ENCODE data around the gene TTPAL.

TTPAL gene

DNA sequence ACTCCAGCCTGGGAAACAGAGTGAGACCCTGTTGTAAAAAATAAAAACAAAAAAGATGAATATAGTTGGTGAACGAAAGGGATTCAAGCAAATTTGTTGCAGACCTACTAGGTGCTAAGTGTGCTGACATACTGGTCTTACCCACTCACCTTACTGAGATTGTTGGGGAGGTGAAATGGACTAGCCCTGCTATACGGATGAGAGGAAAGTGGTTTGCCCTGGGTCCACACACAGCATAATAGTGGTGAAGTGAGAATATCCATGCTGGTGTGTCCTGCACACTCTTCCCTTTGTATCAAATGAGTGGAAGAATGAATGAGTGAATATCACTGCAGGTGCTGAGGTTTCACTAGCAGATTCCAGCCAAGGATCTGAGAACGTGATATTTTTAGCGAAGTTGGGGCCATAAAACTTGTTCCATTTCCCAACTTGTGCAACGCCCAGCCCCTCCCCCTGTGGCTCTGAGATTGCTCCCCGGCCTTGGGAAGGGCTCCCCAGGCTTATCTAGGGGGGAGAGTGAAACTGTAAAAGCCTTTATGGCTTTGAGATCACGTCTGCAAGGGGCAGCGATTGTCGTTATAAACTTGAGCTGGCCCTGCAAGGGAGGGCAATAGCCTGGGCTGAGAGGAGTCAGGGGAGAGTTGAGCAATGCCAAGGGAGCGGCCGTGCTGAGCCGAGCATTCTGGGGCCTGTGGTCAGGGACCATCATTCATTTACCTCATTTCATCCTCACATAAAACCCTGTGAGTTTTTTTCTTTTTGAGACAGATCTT lies 33.2 kb upstream of the TTPAL start:
- DNase-seq (ENCODE audit: low read depth), result no peak

DNA sequence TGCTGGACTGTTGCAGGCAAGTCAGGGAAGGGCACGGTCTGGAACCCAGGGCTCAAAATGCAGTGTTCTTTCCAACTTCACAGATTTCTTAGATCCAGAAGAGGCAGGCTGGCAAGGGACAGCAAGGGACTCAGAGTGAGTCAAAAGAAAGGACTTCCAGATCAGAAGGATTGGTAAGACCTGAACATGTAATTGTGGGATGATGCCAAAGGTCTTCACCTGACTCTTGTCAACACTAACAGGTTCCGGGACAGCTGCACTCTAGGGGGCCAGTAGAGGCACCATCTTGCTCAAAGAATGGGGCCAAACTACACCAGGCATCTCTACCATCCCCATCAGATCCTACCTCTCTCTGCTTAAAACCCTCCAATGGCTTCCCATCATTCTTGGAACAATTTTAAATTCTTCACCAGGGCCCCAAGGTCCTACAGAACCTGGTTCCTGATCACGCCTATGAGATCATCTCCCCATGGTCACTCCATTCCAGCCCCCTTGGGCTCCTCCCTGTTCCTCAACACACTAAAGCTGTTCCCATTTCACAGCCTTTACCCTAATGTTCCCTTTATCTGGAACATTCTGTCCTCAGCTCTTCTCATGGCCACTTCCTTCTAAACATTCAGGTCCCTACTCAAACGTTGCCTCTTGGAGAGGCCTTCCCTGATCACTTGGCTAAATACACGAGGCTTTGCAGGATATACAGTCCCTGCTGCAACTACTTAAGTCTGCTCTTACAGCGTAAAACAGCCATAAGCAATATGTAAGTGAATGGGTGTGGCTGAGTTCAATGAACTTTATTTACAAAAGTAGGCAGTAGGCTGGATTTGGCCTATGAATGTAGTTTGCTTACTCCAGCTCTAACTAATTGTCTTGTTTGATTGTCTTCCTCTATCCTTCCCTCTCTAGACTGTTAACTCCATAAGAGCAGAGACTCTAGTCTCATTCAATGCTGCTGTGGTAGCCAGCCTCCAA lies 29.6 kb upstream of the TTPAL start:
- no peak for DNase-seq (ENCODE audit: low read depth)

GRCh38 chr20:44447827-44448419 lies 27.8 kb upstream of the TTPAL start:
- no peak for DNase-seq (ENCODE audit: low read depth)

DNA sequence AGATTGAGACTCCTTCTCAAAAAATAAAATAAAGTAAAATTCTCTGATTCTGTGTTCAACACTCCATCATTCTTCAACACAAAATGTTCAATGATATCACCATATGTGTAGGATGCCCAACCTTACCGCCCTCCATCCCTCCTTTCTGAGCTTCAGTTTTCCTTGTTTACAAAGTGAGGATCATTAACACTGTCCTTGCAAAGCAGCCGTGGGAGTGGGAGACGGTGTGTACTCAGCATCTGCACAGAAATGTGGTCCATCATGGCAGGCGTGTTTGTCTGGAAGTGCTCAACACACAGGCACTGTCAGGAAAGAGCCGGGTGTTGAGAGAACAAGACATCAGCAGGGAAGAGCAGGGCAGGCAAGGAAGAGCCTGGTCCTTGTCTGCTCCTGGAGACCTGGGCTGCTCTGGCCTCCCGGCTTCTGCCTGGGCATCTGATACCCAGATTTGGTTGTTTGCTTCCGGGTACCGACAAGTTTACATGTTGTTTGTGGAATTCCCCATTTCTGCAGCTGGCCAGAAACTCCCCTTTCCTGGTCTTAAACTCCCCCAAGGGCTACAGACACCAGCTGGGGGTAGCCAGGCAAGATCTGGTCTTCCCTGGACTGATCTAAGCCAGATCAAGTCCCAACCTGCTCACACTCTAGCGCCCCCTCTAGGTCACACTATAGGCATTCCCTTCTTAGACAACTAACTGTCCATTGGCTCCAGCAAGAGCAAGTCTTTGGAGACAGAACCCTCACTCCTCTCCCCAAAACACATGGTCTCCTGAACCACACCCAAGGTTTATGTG lies 26.7 kb upstream of the TTPAL start:
- DNase-seq (ENCODE audit: low read depth), result no peak

DNA sequence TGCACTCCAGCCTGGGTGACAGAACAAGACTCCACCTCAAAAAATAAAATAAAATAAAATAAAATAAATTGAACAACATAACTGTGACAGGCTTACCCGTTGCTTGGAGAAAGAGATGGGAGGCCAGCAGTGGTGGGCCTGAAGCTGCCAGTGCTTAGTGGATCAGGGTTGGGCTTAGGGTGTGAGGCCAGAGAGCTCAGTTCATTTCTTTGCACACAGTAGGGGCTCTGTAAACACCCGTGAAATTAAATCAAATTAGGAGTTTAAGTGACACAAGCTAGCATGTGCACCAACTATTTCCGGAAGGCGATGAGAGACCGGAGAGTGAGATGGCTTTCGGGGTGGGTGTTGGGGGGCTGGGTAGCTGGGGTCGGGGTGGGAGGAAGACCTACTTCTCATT lies 25.8 kb upstream of the TTPAL start:
- DNase-seq (ENCODE audit: low read depth), result no peak

DNA sequence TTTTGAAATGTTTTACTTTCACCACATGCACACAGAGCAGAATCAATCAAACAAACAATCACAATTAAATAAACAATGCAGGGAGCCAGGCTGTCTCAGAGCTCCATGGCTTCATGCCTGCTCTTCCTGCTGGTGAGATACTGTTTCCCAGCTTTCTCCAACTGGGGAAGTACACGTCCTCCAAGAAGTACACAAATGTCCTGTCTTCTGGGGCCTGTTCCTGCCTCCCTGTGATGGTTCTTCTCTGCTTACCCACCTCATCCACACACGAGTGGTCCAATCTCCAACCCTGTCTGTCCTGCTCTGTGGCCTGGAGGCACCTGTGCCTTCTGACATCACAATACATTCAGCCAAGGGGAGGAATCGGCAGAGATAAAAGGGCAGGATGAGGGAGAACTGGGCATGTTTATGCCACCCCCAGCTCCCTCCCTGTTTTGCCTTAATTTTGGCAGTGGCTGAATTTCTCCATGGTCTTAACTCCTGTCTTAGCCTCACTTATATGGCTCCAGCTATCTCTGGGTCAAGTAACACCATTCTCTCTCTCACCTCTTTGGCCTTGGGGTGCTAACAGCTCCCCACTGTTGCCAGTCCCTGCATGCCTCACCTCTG lies 25.3 kb upstream of the TTPAL start:
- no peak for DNase-seq (ENCODE audit: low read depth)

DNA sequence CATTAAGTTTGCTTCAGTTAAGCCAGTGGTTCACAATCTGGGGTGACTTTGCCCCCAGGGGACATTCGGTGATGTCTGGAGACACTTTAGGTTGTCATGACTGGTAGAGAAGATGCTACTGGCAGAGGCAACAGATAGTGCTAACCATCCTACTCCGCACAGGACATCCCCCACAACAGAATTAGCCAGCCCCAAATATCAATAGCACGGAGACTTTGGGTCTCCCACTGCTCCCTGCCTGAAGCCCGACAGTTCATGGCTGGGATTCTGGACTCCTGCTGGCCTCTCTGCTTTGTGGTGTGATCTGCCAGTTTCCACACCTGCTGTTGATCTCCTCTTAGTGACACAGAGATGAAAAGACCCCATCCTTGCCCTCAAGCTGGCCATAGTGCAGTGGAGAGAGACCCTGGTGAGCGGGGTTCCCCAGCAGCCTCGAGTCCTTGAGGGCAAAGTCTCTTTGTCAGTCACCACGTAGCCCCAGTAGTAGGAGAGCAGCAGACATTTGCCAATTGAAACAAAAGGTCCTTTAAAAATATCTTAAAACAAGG lies 24.7 kb upstream of the TTPAL start:
- no peak for DNase-seq (ENCODE audit: low read depth)

- no peak for DNase-seq (ENCODE audit: low read depth)
Observed at GRCh38 chr20:44454306-44454963, 21.2 kb upstream of the TTPAL start.

DNA sequence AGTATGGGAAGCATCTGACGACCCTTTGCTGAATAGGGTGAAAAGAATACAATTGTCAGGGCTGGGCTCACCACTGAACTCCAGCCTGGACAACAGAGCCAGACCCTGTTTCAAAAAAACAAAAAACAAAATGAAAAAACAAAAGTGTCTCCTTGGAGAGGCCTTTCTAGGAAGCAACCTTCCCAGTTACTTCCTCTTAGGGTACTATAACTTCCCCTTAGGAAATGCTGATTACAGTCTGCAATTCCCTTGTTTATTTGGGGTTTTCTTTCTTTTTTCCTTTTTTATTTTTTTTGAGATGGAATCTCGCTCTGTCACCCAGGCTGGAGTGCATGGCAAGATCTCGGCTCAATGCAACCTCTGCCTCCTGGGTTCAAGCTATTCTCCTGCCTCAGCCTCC lies 20.5 kb upstream of the TTPAL start:
- no peak for DNase-seq (ENCODE audit: low read depth)

DNA sequence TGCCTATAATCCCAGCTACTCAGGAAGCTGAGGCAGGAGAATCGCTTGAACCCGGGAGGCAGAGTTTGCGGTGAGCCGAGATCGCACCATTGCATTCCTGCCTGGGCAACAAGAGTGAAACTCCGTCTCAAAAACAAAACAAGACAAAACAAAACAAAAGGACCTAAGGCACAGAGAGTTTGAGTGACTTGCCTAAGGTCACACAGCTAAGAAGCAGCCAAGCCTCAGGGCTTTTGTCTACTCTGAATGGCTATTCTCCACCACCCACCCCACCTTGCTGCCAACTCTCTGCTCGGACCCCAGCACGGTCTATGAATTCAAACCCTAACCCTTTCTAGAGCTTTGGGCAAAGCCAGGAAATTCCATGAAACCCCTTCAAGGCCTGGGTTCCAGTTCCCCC lies 19.1 kb upstream of the TTPAL start:
- no peak for DNase-seq (ENCODE audit: low read depth)

- no peak for DNase-seq (ENCODE audit: low read depth)
Observed at GRCh38 chr20:44457016-44457415, 18.7 kb upstream of the TTPAL start.

GRCh38 chr20:44459271-44459670 lies 16.4 kb upstream of the TTPAL start:
- no peak for DNase-seq (ENCODE audit: low read depth)

DNA sequence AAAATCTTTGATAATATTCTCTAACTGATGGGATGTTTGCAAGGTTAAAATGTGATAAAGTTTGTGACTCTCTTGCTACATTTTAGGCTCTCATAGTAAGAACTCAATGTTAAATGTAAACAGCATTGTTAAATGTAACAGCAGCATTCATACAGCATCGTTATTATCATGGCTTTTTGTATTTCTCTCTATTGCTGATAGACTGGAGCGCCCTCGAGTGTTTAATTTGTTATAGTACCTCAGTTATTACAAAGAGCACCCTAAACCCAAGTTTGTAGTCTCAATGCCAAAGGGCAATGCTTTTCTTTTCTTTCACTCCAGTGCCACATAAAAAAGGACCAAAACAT lies 14.9 kb upstream of the TTPAL start:
- no peak for DNase-seq (ENCODE audit: low read depth)

GRCh38 chr20:44461142-44461802 lies 14.4 kb upstream of the TTPAL start:
- no peak for DNase-seq (ENCODE audit: low read depth)

- DNase-seq (ENCODE audit: low read depth), result no peak
Observed at GRCh38 chr20:44461803-44462174, 13.9 kb upstream of the TTPAL start.

DNA sequence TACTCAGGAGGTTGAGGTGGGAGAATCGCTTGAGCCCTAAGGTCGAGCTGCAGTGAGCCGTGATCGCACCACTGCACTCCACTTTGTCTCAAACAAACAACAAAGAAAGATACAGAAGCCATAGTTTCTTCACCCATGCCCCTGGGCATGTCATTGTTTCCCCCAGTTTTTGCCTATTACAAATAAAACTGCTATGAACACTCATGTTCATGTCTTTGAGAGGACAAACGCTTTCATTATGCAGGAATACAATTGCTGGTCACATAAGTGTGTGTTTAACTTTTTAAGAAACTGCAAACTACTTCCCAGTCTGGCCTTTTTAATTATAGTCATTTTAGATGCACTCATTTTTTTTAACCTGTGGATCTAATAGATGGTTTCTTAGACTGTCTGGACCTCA lies 12.2 kb upstream of the TTPAL start:
- no peak for DNase-seq (ENCODE audit: low read depth)

- no peak for DNase-seq (ENCODE audit: low read depth)
Observed at GRCh38 chr20:44464514-44464913, 11.2 kb upstream of the TTPAL start.

DNA sequence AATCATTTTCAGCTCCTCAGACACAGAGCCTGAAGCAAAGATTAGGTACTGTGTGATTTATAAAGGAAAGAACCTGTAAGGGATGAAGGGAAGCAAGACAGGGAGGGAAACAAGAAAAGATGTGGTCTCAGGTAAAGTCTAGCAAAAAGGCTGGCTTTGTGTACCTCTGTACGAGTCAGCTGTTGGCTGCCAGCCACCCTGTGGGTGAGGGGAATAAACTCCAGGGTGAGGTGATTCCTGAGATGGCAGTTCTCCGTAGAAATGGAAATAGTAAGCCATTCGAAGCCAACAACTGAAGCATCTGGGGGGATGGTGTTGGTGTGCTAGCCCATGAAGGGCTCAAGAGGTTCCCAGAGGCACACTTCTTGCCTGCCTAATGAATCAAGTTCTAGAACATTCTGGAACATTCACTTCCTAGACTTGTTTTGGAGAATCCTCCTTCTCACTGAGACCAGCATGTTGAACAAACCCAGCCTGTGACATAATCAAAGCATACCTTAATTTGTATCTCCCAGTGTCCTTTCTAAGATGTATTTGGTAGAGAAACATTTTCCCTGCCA lies 10.6 kb upstream of the TTPAL start:
- no peak for DNase-seq (ENCODE audit: low read depth)

- no peak for DNase-seq (ENCODE audit: low read depth)
Observed at GRCh38 chr20:44467289-44467883, 8.3 kb upstream of the TTPAL start.

Measured in stimulated activated CD8-positive, alpha-beta memory T cell treated with anti-CD3 and anti-CD28 coated beads, Interleukin-15, amount 100 ng/mL, for 1 hour (primary cell).